HG03571 (cell line): Measurements from ENCODE around the gene NFATC3.

ENCODE experiments used
- ATAC-seq: cut with Tn5 transposase; IDR thresholded peaks from one replicate; pipeline ENCODE4 v1.9.1; 2021; ENCODE audit not compliant: unreplicated experiment

NFATC3 gene

GRCh38 chr16:68072038-68072695, 13.0 kb upstream of the NFATC3 start:
- ATAC-seq: no peak

GRCh38 chr16:68073902-68074760, 11.0 kb upstream of the NFATC3 start:
- no peak for ATAC-seq

DNA sequence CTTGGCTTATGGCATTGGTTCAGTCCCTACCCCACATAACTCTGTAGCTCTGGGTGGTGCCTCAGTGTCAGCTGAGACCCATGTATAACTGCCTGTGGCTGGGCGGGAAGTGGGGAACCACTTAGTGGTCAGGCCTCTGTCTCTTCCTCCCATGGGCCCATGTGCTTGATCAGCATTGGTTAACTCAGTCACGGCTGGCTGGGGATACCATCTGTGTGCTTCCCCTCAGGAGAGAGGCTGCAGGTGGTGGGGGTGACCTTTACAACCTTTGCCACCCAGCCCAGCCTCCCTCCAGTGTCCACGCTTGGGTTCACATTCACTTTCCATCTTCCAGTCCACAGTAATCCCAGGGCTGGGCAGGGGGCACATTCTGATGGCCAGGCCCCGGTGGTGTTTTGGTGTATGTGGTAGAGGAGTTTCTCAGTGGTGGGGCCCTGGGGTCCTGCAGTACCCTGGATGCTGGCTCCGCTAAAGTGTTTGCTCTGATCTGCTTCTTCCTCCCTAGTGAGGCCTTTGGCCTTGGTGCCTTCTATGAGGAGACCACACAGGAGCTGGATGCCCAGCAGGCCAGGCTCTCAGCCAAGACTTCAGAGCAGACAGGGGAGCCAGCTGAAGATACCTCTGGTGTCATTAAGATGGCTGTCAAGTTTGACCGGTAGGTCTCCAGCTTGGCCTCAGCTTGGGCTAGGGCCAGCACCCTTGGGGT, 10.2 kb upstream of the NFATC3 start:
- ATAC-seq: peak; percentile 73

DNA sequence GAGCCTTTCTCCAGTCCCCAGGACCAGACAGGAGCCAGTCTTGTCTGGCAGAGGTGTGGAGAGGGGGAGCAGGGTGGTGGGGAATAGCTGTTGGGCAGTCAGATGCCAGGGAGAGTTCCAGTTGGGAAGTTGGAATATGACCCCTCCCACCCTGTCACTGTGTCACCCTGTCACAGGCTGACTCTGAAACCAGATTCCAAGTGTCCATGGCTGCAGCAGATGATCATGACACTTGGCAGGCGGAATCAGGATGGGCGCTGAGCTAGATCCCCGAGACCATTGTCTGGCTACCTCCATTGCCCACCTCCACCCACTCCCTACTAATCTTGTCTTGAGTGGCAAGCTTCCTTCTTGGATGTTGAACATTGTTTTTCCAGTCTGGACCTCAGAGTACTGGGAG, 9.2 kb upstream of the NFATC3 start:
- ATAC-seq: no peak

GRCh38 chr16:68076560-68076959, 8.6 kb upstream of the NFATC3 start:
- no peak for ATAC-seq

GRCh38 chr16:68077866-68078700, 7.1 kb upstream of the NFATC3 start:
- ATAC-seq: no peak

DNA sequence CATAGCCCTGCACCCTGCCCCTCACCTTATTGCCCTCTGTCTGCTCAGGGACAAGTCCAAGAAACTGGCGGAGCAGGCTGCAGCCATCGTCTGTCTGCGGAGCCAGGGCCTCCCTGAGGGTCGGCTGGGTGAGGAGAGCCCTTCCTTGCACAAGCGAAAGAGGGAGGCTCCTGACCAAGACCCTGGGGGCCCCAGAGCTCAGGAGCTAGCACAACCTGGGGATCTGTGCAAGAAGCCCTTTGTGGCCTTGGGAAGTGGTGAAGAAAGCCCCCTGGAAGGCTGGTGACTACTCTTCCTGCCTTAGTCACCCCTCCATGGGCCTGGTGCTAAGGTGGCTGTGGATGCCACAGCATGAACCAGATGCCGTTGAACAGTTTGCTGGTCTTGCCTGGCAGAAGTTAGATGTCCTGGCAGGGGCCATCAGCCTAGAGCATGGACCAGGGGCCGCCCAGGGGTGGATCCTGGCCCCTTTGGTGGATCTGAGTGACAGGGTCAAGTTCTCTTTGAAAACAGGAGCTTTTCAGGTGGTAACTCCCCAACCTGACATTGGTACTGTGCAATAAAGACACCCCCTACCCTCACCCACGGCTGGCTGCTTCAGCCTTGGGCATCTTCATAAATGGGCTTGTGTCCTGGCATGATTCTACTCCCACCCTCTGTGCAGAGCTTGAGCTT, 6.3 kb upstream of the NFATC3 start:
- no peak for ATAC-seq

GRCh38 chr16:68079376-68079625, 5.9 kb upstream of the NFATC3 start:
- ATAC-seq: no peak

GRCh38 chr16:68079626-68080344, 5.4 kb upstream of the NFATC3 start:
- ATAC-seq: no peak

GRCh38 chr16:68081861-68082628, 3.1 kb upstream of the NFATC3 start:
- ATAC-seq: no peak

DNA sequence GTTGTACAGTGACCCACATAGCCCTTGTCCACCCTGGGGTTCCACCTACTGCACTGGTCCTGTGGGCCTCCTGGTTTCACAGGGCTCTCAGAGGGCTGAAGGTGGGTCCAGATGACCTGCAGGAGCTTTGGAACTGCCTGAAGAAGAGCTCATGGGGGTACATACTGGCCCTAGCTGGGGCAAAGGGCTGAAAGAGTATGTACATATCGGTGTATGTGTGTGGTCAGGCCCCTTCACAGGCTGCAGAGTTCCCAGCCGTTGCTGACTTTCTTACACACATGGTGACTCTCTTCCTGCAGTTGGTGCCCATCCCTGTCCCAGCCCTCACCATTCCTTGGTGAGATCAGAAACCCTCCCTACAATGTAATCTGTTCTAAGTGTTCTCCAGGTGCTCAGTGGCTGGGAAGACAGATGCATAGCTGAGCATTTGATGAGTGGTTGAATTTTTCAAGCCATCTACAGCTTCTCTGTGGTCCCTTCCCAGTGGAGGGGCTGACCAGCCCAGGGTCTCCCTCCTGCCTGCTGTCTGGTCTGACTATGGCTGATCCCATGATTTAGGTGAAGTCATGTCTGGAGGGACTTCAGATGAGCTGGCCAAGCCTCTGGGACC, 2.4 kb upstream of the NFATC3 start:
- ATAC-seq: no peak

- no peak for ATAC-seq
Measured at GRCh38 chr16:68083239-68083781, 1.9 kb upstream of the NFATC3 start.

DNA sequence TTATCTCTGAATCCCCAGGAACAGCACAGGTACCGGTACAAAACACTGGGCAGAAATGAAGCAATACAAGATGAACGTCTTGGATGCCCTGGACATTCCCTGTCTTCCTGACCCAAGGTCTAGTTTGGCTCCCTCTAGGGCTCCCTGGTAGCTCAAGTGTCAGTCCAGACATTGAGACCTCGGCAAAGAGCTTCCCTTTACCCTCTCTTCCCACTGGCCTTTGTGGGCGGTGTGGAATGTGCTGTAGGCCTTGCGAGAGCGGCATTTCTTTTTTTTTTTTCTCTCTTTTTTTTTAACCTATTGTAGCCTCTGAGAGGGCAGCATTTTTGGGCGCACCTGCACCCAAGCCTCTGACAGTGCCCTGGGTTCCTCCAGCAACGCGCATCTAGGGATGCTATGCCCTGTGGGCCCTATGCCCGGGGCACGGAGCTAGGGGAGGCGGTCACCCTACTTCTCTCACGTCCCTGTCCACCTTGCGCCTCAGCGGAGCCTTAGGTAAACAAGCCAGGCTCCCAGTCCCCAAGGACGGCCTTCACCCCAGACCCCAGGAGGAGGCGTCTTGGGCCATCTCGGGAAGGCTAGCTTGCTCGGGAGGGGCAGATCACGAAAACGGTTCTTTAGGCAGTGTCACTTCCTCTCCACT, 1.2 kb upstream of the NFATC3 start:
- ATAC-seq: peak; percentile 5

DNA sequence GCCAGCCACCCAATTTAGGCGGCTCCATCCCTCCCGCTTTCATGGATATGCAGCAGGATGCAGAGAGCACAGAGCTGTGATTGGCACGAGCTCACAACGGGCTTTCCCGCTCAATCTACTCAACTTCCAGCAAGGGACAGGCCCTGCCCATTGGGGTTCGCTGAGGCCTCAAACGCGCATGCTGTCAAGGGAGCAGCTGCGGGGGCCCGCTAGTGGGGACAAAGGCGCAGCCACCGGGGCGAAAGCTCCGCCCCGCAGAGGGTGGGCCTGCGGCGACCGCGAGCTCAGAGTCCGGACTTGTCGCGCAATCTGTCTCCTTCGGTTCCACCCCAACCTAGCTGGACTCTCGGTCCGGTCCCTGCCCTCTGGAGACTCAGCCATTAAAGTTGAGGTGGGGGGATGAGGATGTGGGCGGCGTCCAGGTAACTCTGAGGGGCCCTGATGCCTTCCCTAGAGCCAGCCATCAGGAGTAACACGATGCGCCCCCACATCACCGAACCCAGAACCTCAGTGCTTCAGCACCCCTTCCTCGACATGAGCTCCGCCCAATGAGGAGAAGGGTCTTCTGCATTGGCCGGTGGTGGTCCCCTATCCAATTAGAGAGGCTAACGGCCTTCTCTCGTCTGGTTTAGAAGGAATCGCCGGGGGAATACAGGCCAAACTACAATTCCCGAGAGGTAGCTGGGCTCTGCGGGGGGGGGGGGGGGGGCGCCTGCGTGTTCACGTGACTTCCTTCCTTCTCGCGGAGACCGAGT, 489 bp upstream of the NFATC3 start:
- ATAC-seq: peak; percentile 58

DNA sequence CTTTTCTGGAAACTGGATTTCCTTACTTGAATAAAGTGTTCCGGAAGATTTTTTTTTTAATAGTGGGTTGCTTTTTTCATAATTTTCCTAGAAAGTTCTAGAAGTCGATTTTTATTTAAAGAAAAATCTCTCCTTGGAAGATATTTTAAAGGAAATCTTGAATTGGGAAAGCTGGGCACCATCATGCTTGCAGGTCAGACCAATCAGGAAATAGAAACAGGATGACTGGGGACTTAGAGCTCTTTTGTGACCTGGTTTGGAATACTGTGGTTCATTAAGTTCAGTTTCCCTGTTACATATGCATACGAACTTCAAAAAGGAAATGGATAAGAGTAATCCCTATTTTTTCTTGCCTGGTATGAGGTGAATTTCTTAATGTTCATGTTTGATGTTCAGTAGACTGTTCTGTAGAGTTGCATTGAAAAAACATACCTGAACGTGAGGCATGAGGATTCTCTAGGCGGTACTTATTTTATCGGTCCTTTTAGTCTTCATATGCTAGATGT, 1.2 kb downstream of the NFATC3 start:
- no peak for ATAC-seq

- ATAC-seq: no peak
Measured at GRCh38 chr16:68086860-68087268, 1.7 kb downstream of the NFATC3 start.

DNA sequence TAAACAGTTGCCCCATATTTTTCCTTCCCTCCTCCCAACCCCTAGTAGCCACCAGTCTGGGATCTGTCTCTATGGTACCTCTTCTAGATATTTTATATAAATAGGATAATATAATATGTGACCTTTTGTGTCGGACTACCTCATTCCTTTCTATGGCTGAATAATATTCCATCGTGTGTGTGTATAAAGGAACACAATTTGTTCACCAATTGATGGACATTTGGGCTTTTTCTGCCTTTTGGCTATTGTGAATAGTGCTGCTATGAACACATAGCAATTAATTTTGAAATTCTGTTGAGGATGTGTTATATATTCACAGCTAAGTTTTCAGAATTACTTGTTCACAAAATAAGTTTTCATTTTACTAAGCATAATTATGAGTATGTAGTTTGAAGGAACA, 2.5 kb downstream of the NFATC3 start:
- no peak for ATAC-seq
